Liver (tissue), 9 donors: ENCODE results near the gene MLLT10. TPM values are rescaled to one million over a fixed set of nuclear protein-coding genes. Genes with fewer than 3 reads are reported as not detected.

ENCODE experiments used
- DNase-seq: peaks from one replicate; pipeline ENCODE4 v3.0.0-alpha.2; 2017; ENCODE audit warnings: low spot score
- H3K27ac ChIP-seq, 2 donors: one replicate each; pipeline ENCODE4 v1.7.0; 2013; ENCODE audit warnings: inconsistent platforms in 2 of 2, low read length in 2 of 2, control low read depth in 1 of 2, low read depth in 1 of 2, mild to moderate bottlenecking in 1 of 2
- H3K27me3 ChIP-seq, 4 donors: one replicate each; pipeline versions ENCODE4 v1.6.1 to v1.7.0; 2013; ENCODE audit warnings: low read length in 3 of 4, inconsistent platforms in 1 of 4, mild to moderate bottlenecking in 1 of 4, moderate library complexity in 1 of 4; ENCODE audit not compliant: control insufficient read depth in 4 of 4, insufficient read depth in 4 of 4
- H3K36me3 ChIP-seq, 4 donors: one replicate each; pipeline versions ENCODE4 v1.6.1 to v1.7.0; 2013; ENCODE audit warnings: low read length in 3 of 4, mild to moderate bottlenecking in 3 of 4, low read depth in 1 of 4, moderate library complexity in 1 of 4; ENCODE audit not compliant: control insufficient read depth in 4 of 4, insufficient read depth in 3 of 4
- H3K4me1 ChIP-seq, 4 donors: one replicate each; pipeline versions ENCODE4 v1.6.1 to v1.7.0; 2013; ENCODE audit warnings: low read length in 3 of 4, mild to moderate bottlenecking in 3 of 4, moderate library complexity in 1 of 4; ENCODE audit not compliant: control insufficient read depth in 4 of 4, insufficient read depth in 4 of 4
- H3K4me3 ChIP-seq, 3 donors: one replicate each; pipeline versions ENCODE4 v1.6.1 to v1.7.0; 2013; ENCODE audit warnings: low read length in 3 of 3, control low read depth in 1 of 3, low read depth in 1 of 3, mild to moderate bottlenecking in 1 of 3
- H3K9ac ChIP-seq, 2 donors: one replicate each; pipeline ENCODE4 v1.7.0; 2013; ENCODE audit warnings: low read length in 2 of 2, mild to moderate bottlenecking in 2 of 2, moderate library complexity in 2 of 2, control low read depth in 1 of 2, low read depth in 1 of 2
- H3K9me3 ChIP-seq, 4 donors: one replicate each; pipeline versions ENCODE4 v1.6.1 to v1.7.0; 2013; ENCODE audit warnings: low read length in 3 of 4; ENCODE audit not compliant: control insufficient read depth in 4 of 4
- ATF3 ChIP-seq: IDR thresholded peaks from 2 replicates; pipeline ENCODE4 v1.6.1; 2016; ENCODE audit warnings: antibody characterized with exemption
- CTCF ChIP-seq: fragments of 150-350 bp; IDR thresholded peaks from 2 replicates; pipeline ENCODE4 v1.5.1; 2017; ENCODE audit warnings: improper control_type of control experiment, low read depth, low read length; ENCODE audit not compliant: missing input control
- EGR1 ChIP-seq, 2 donors: IDR thresholded peaks; 2 replicates each; pipeline ENCODE4 v1.6.1; 2016 to 2018; ENCODE audit warnings: antibody characterized with exemption in 2 of 2, low read depth in 2 of 2
- FOXA1 ChIP-seq: IDR thresholded peaks from 2 replicates; pipeline ENCODE4 v1.6.1; 2016; ENCODE audit warnings: antibody characterized with exemption
- FOXA2 ChIP-seq: IDR thresholded peaks from 2 replicates; pipeline ENCODE4 v1.6.1; 2016; ENCODE audit warnings: antibody characterized with exemption
- GABPA ChIP-seq, 2 donors: IDR thresholded peaks in 1 of 2; conservative IDR thresholded peaks in 1 of 2; 2 replicates each; pipeline ENCODE4 v1.6.1; 2016; ENCODE audit warnings: antibody characterized with exemption in 2 of 2, mild to moderate bottlenecking in 1 of 2, moderate library complexity in 1 of 2
- HNF4A ChIP-seq, 2 donors: conservative IDR thresholded peaks; 2 replicates each; pipeline ENCODE4 v1.6.1; 2016; ENCODE audit warnings: antibody characterized with exemption in 2 of 2, mild to moderate bottlenecking in 2 of 2
- HNF4G ChIP-seq: IDR thresholded peaks from 2 replicates; pipeline ENCODE4 v1.6.1; 2016; ENCODE audit warnings: antibody characterized with exemption
- JUND ChIP-seq, 2 donors: IDR thresholded peaks; 2 replicates each; pipeline ENCODE4 v1.6.1; 2016; ENCODE audit warnings: antibody characterized with exemption in 2 of 2
- MAX ChIP-seq: IDR thresholded peaks from 2 replicates; pipeline ENCODE4 v1.6.1; 2016; ENCODE audit warnings: antibody characterized with exemption
- NR2F2 ChIP-seq: IDR thresholded peaks from 2 replicates; pipeline ENCODE4 v1.6.1; 2016; ENCODE audit warnings: antibody characterized with exemption
- RAD21 ChIP-seq, 2 donors: IDR thresholded peaks; 2 replicates each; pipeline ENCODE4 v1.6.1; 2016; ENCODE audit warnings: antibody characterized with exemption in 2 of 2, mild to moderate bottlenecking in 2 of 2
- REST ChIP-seq: IDR thresholded peaks from 2 replicates; pipeline ENCODE4 v1.6.1; 2016; ENCODE audit warnings: antibody characterized with exemption, mild to moderate bottlenecking
- RXRA ChIP-seq, 2 donors: IDR thresholded peaks; 2 replicates each; pipeline ENCODE4 v1.6.1; 2017 to 2018; ENCODE audit warnings: antibody characterized with exemption in 2 of 2, mild to moderate bottlenecking in 1 of 2
- TAF1 ChIP-seq: conservative IDR thresholded peaks from 2 replicates; pipeline ENCODE4 v1.6.1; 2016; ENCODE audit warnings: antibody characterized with exemption, mild to moderate bottlenecking
- YY1 ChIP-seq: IDR thresholded peaks from 2 replicates; pipeline ENCODE4 v1.6.1; 2016; ENCODE audit warnings: antibody characterized with exemption, mild to moderate bottlenecking
- ZBTB33 ChIP-seq: IDR thresholded peaks from 2 replicates; pipeline ENCODE4 v1.6.1; 2016; ENCODE audit warnings: antibody characterized with exemption
- WGBS: extraction: QIAGEN DNeasy Blood & Tissue Kit; methylation state at CpG from one replicate; pipeline ENCODE4 v1.1.7; 2013; 5-methylcytosine and 5-hydroxymethylcytosine counted together
- polyA plus RNA-seq, 2 donors: library from polyadenylated mRNA; stranded (reverse) in 1 of 2; unstranded in 1 of 2; fragments of 200-250 nt in 1 of 2; fragments of >200 nt in 1 of 2; fragmentation: Nextera tagmentation in 1 of 2; extraction: Ambion mirVana in 1 of 2; gene quantifications; one replicate each; pipeline versions ENCODE4 v1.2.1 to v1.2.3, GENCODE V29; 2013 to 2015
- total RNA-seq, 2 donors: library from RNA; depleted of rRNA; stranded (reverse); fragments of >200 nt; gene quantifications; one replicate each; pipeline ENCODE4 v1.2.3, GENCODE V29; 2014
- donor health status: healthy.
- donor health status: healthy.
- donor health status: healthy.
- donor health status: healthy.
- donor health status: healthy.

The MLLT10 gene
- total and polyA plus RNA-seq, 4 donors = 11.9 to 47.4 (median 22.6) TPM

- TF ChIP-seq FOXA2 (no peak), ATF3 (no peak), GABPA (IDR thresholded peaks at IDR 0.05 in 1 of 2, conservative IDR thresholded peaks at IDR 0.05 in 1 of 2) (no peak), YY1 (no peak)
Measured at GRCh38 chr10:21547246-21547645, 13.2 kb downstream of the MLLT10 start (continued).

GRCh38 chr10:21552638-21553037 lies 18.6 kb downstream of the MLLT10 start:
- Histone ChIP-seq H3K9ac (no peak overlapping the region), H3K27ac (no peak overlapping the region), H3K36me3 (peaks cover 4 to 26% (median 17%) of the 10 kb centered on the region in 4 donors), H3K27me3 (no peaks in the 10 kb centered on the region), H3K4me1 (peaks cover 0 to 6% (median 2%) of the 10 kb centered on the region in 4 donors), H3K9me3 (no peaks in the 10 kb centered on the region), H3K4me3 (no peak overlapping the region)
- TF ChIP-seq GABPA (IDR thresholded peaks at IDR 0.05 in 1 of 2, conservative IDR thresholded peaks at IDR 0.05 in 1 of 2) = no peak
- no peak for TF ChIP-seq TAF1
- TF ChIP-seq CTCF = no peak
- no peak for TF ChIP-seq RAD21 (IDR thresholded peaks at IDR 0.05)
- no peak for TF ChIP-seq MAX
- no peak for DNase-seq
- WGBS = 93% methylated on average over 8 of the region's 8 CpGs

- 92% methylated on average over 8 of the region's 8 CpGs for WGBS
- peaks cover 4 to 23% (median 19%) of the 10 kb centered on the region in 4 donors for H3K36me3 ChIP-seq
Measured at GRCh38 chr10:21556527-21556926, 22.5 kb downstream of the MLLT10 start.

More at GRCh38 chr10:21556527-21556926, 22.5 kb downstream of the MLLT10 start:
- no peaks in the 10 kb centered on the region for H3K27me3 ChIP-seq
- DNase-seq = no peak
- no peaks in the 10 kb centered on the region for H3K4me1 ChIP-seq
- H3K9me3 ChIP-seq = no peaks in the 10 kb centered on the region
- no peak for TF ChIP-seq ZBTB33
- TF ChIP-seq FOXA2 = no peak
- no peak for TF ChIP-seq TAF1
- TF ChIP-seq RXRA (IDR thresholded peaks at IDR 0.05) = no peak
- TF ChIP-seq JUND (IDR thresholded peaks at IDR 0.05) = no peak
- no peak for TF ChIP-seq HNF4A (conservative IDR thresholded peaks at IDR 0.05)
- no peak for TF ChIP-seq HNF4G
- no peak for TF ChIP-seq ATF3
- TF ChIP-seq FOXA1 = no peak
- TF ChIP-seq NR2F2 = no peak
- TF ChIP-seq CTCF = no peak
- no peak for TF ChIP-seq RAD21 (IDR thresholded peaks at IDR 0.05)
- no peak for TF ChIP-seq EGR1 (IDR thresholded peaks at IDR 0.05; ENCODE audit: low read depth in 2 of 2)
- TF ChIP-seq REST = no peak
- TF ChIP-seq GABPA (IDR thresholded peaks at IDR 0.05 in 1 of 2, conservative IDR thresholded peaks at IDR 0.05 in 1 of 2) = no peak
- no peak for TF ChIP-seq YY1
- no peak overlapping the region for H3K4me3 ChIP-seq
- H3K9ac ChIP-seq = no peak overlapping the region
- no peak overlapping the region for H3K27ac ChIP-seq
